ENCODE results near the gene ANXA1. TPM values are rescaled to one million over a fixed set of nuclear protein-coding genes. Genes with fewer than 3 reads are reported as not detected.

Gene ANXA1
- total and polyA plus RNA-seq, 2 experiments from 2014 or later = 4.9 to 5.8 TPM

GRCh38 chr9:73210886-73211666 is 59.4 kb downstream of the ANXA1 start (continued):
- TF ChIP-seq REST (IDR thresholded peaks at IDR 0.05; ENCODE audit: unreplicated experiment) = no peak
- TF ChIP-seq, protein P1, sequence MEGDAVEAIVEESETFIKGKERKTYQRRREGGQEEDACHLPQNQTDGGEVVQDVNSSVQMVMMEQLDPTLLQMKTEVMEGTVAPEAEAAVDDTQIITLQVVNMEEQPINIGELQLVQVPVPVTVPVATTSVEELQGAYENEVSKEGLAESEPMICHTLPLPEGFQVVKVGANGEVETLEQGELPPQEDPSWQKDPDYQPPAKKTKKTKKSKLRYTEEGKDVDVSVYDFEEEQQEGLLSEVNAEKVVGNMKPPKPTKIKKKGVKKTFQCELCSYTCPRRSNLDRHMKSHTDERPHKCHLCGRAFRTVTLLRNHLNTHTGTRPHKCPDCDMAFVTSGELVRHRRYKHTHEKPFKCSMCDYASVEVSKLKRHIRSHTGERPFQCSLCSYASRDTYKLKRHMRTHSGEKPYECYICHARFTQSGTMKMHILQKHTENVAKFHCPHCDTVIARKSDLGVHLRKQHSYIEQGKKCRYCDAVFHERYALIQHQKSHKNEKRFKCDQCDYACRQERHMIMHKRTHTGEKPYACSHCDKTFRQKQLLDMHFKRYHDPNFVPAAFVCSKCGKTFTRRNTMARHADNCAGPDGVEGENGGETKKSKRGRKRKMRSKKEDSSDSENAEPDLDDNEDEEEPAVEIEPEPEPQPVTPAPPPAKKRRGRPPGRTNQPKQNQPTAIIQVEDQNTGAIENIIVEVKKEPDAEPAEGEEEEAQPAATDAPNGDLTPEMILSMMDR (conservative IDR thresholded peaks at IDR 0.05; ENCODE audit: low read depth in 2 of 2) = no peak
- no peak for TF ChIP-seq ZNF114 (CRISPR knock-in tag; IDR thresholded peaks at IDR 0.05)
- TF ChIP-seq, protein P2, sequence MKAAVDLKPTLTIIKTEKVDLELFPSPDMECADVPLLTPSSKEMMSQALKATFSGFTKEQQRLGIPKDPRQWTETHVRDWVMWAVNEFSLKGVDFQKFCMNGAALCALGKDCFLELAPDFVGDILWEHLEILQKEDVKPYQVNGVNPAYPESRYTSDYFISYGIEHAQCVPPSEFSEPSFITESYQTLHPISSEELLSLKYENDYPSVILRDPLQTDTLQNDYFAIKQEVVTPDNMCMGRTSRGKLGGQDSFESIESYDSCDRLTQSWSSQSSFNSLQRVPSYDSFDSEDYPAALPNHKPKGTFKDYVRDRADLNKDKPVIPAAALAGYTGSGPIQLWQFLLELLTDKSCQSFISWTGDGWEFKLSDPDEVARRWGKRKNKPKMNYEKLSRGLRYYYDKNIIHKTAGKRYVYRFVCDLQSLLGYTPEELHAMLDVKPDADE (IDR thresholded peaks at IDR 0.05) = no peak
- TF ChIP-seq NANOG (IDR thresholded peaks at IDR 0.05; ENCODE audit: borderline replicate concordance) = no peak
- TF ChIP-seq EZH2 (IDR thresholded peaks at IDR 0.05; ENCODE audit: low read depth, unreplicated experiment) = no peak

DNA sequence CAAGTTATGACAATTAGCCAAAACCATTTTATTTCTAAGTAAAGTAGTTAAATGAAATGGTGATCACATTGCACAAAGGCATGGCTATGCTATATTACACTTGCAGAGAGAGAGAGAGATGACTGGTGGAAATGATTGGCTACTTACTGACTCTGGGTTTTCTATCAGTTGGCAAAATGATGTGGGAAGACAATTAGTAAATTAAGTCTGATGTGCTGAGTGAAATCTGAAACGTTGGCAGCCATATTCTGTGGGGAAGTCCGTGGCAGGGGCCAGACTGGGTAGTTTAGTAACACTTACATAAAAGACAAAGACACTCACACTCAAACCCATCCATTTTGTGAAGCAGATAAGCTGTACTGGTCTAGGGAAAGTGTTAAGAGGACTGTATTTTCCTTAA is 61.6 kb downstream of the ANXA1 start:
- Histone ChIP-seq H2AFZ (no peak overlapping the region), H3K27ac (ENCODE audit: low read depth) (no peak overlapping the region), H3K36me3 (ENCODE audit: insufficient read depth) (no peaks in the 10 kb centered on the region), H3K9me2 (ENCODE audit: insufficient read depth) (peaks cover 4% of the 10 kb centered on the region; the same call in 1 of the 2 replicates), H3K79me2 (replicated peaks; ENCODE audit: insufficient read depth) (no peaks in the 10 kb centered on the region), H4K20me1 (replicated peaks; ENCODE audit: insufficient read depth) (no peaks in the 10 kb centered on the region), H3K27me3 (ENCODE audit: insufficient read depth) (no peaks in the 10 kb centered on the region), H3K4me2 (no peak overlapping the region), H3K4me3 (no peak overlapping the region), H3F3A (replicated peaks; ENCODE audit: low read depth) (no peaks in the 10 kb centered on the region), H3K4me1 (ENCODE audit: insufficient read depth) (peaks cover 26% of the 10 kb centered on the region)
- H3K27ac Mint-ChIP-seq = peak overlapping the region; percentile 30
- peaks cover 9% of the 10 kb centered on the region for H3K9me3 Mint-ChIP-seq
- no peak overlapping the region for H3K4me3 Mint-ChIP-seq
- ATAC-seq = no peak
- DNase-seq (ENCODE audit: low spot score) = no peak
- peaks cover 7% of the 10 kb centered on the region for H3K27me3 Mint-ChIP-seq (ENCODE audit: insufficient read depth, low read depth, poor library complexity)
- peaks cover 34% of the 10 kb centered on the region for H3K4me1 Mint-ChIP-seq
- H3K36me3 Mint-ChIP-seq (ENCODE audit: low read depth) = peaks cover 10% of the 10 kb centered on the region
- TF ChIP-seq STAT1 (IDR thresholded peaks at IDR 0.05; ENCODE audit: unreplicated experiment) = no peak
- TF ChIP-seq, protein P1 (conservative IDR thresholded peaks at IDR 0.05; ENCODE audit: low read depth in 2 of 2) = no peak
- no peak for TF ChIP-seq CREB1 (CRISPR knock-in tag; IDR thresholded peaks at IDR 0.05; ENCODE audit: low read depth)
- TF ChIP-seq ZNF114 (CRISPR knock-in tag; IDR thresholded peaks at IDR 0.05) = no peak
- TF ChIP-seq EZH2 (IDR thresholded peaks at IDR 0.05; ENCODE audit: low read depth, unreplicated experiment) = no peak
- no peak for TF ChIP-seq EZH2phosphoT487 (IDR thresholded peaks at IDR 0.05; ENCODE audit: unreplicated experiment)
- no peak for TF ChIP-seq POLR2AphosphoS5 (IDR thresholded peaks at IDR 0.05; ENCODE audit: low read depth)
- TF ChIP-seq NANOG (IDR thresholded peaks at IDR 0.05; ENCODE audit: borderline replicate concordance) = no peak
- TF ChIP-seq, protein P2 (IDR thresholded peaks at IDR 0.05) = no peak
